ENCODE data around the gene STOM.

The STOM gene

GRCh38 chr9:121371495-121372061 lies 1.5 kb upstream of the STOM start:
- H3K4me3 ChIP-seq (ENCODE audit: low read depth, low read length), result no peak overlapping the region
- H3K4me1 ChIP-seq (ENCODE audit: control insufficient read depth, insufficient read depth, low read length, unreplicated experiment), result peaks cover 38% of the 10 kb centered on the region
- H3K36me3 ChIP-seq (ENCODE audit: insufficient read depth, low read length), result no peaks in the 10 kb centered on the region
- H3K27ac ChIP-seq (ENCODE audit: low read depth, low read length), result peak overlapping the region; percentile 73
- H3K79me2 ChIP-seq (ENCODE audit: control insufficient read depth, insufficient read depth, low read length, unreplicated experiment), result peaks cover 28% of the 10 kb centered on the region
- no peak overlapping the region for H2AFZ ChIP-seq (ENCODE audit: low read length, unreplicated experiment)
- H3K27me3 ChIP-seq (ENCODE audit: insufficient read depth, low read length), result no peaks in the 10 kb centered on the region

GRCh38 chr9:121368745-121369144 lies 1.3 kb downstream of the STOM start:
- Histone ChIP-seq H3K4me1 (ENCODE audit: control insufficient read depth, insufficient read depth, low read length, unreplicated experiment) (peaks cover 66% of the 10 kb centered on the region), H3K4me3 (ENCODE audit: low read depth, low read length) (peak overlapping the region; percentile 96), H3K79me2 (ENCODE audit: control insufficient read depth, insufficient read depth, low read length, unreplicated experiment) (peaks cover 54% of the 10 kb centered on the region), H3K27me3 (ENCODE audit: insufficient read depth, low read length) (no peaks in the 10 kb centered on the region), H2AFZ (ENCODE audit: low read length, unreplicated experiment) (no peak overlapping the region), H3K36me3 (ENCODE audit: insufficient read depth, low read length) (no peaks in the 10 kb centered on the region; the same call in 1 of the 2 replicates), H3K27ac (ENCODE audit: low read depth, low read length) (peak overlapping the region; percentile 83; the same call in 1 of the 2 replicates)

GRCh38 chr9:121368138-121368522 lies 1.9 kb downstream of the STOM start:
- no peak overlapping the region for H2AFZ ChIP-seq (ENCODE audit: low read length, unreplicated experiment)
- H3K27ac ChIP-seq (ENCODE audit: low read depth, low read length), result 0 out of 2 replicates have a peak overlapping the region, but pooled peaks have one; percentile 15
- no peaks in the 10 kb centered on the region for H3K27me3 ChIP-seq (ENCODE audit: insufficient read depth, low read length)
- peak overlapping the region; percentile 96 for H3K4me3 ChIP-seq (ENCODE audit: low read depth, low read length)
- peaks cover 66% of the 10 kb centered on the region for H3K4me1 ChIP-seq (ENCODE audit: control insufficient read depth, insufficient read depth, low read length, unreplicated experiment)
- H3K36me3 ChIP-seq (ENCODE audit: insufficient read depth, low read length), result no peaks in the 10 kb centered on the region; the same call in 1 of the 2 replicates
- H3K79me2 ChIP-seq (ENCODE audit: control insufficient read depth, insufficient read depth, low read length, unreplicated experiment), result peaks cover 60% of the 10 kb centered on the region

- Histone ChIP-seq H3K79me2 (ENCODE audit: control insufficient read depth, insufficient read depth, low read length, unreplicated experiment) (peaks cover 63% of the 10 kb centered on the region), H2AFZ (ENCODE audit: low read length, unreplicated experiment) (no peak overlapping the region), H3K4me1 (ENCODE audit: control insufficient read depth, insufficient read depth, low read length, unreplicated experiment) (peaks cover 66% of the 10 kb centered on the region), H3K4me3 (ENCODE audit: low read depth, low read length) (peak overlapping the region; percentile 96), H3K27ac (ENCODE audit: low read depth, low read length) (0 out of 2 replicates have a peak overlapping the region, but pooled peaks have one; percentile 15), H3K27me3 (ENCODE audit: insufficient read depth, low read length) (no peaks in the 10 kb centered on the region), H3K36me3 (ENCODE audit: insufficient read depth, low read length) (no peaks in the 10 kb centered on the region; the same call in 1 of the 2 replicates)
Measured at GRCh38 chr9:121367306-121368137, 2.5 kb downstream of the STOM start.

GRCh38 chr9:121366611-121367192 lies 3.3 kb downstream of the STOM start:
- H2AFZ ChIP-seq (ENCODE audit: low read length, unreplicated experiment), result no peak overlapping the region
- H3K4me1 ChIP-seq (ENCODE audit: control insufficient read depth, insufficient read depth, low read length, unreplicated experiment), result peaks cover 68% of the 10 kb centered on the region
- H3K27ac ChIP-seq (ENCODE audit: low read depth, low read length), result no peak overlapping the region
- no peaks in the 10 kb centered on the region for H3K27me3 ChIP-seq (ENCODE audit: insufficient read depth, low read length)
- peak overlapping the region; percentile 96 for H3K4me3 ChIP-seq (ENCODE audit: low read depth, low read length)
- peaks cover 72% of the 10 kb centered on the region for H3K79me2 ChIP-seq (ENCODE audit: control insufficient read depth, insufficient read depth, low read length, unreplicated experiment)
- H3K36me3 ChIP-seq (ENCODE audit: insufficient read depth, low read length), result no peaks in the 10 kb centered on the region; the same call in 1 of the 2 replicates

- Histone ChIP-seq H3K4me1 (ENCODE audit: control insufficient read depth, insufficient read depth, low read length, unreplicated experiment) (peaks cover 78% of the 10 kb centered on the region), H3K4me3 (ENCODE audit: low read depth, low read length) (peak overlapping the region; percentile 26), H3K27ac (ENCODE audit: low read depth, low read length) (peak overlapping the region; percentile 95), H3K36me3 (ENCODE audit: insufficient read depth, low read length) (no peaks in the 10 kb centered on the region; the same call in 1 of the 2 replicates), H2AFZ (ENCODE audit: low read length, unreplicated experiment) (no peak overlapping the region), H3K79me2 (ENCODE audit: control insufficient read depth, insufficient read depth, low read length, unreplicated experiment) (peaks cover 78% of the 10 kb centered on the region), H3K27me3 (ENCODE audit: insufficient read depth, low read length) (no peaks in the 10 kb centered on the region)
Measured at GRCh38 chr9:121365564-121365963, 4.5 kb downstream of the STOM start.

GRCh38 chr9:121364886-121365285 lies 5.2 kb downstream of the STOM start:
- Histone ChIP-seq H3K36me3 (ENCODE audit: insufficient read depth, low read length) (no peaks in the 10 kb centered on the region; the same call in 1 of the 2 replicates), H3K4me3 (ENCODE audit: low read depth, low read length) (0 out of 2 replicates have a peak overlapping the region, but pooled peaks have one; percentile 5), H3K27ac (ENCODE audit: low read depth, low read length) (peak overlapping the region; percentile 95), H2AFZ (ENCODE audit: low read length, unreplicated experiment) (no peak overlapping the region), H3K79me2 (ENCODE audit: control insufficient read depth, insufficient read depth, low read length, unreplicated experiment) (peaks cover 83% of the 10 kb centered on the region), H3K4me1 (ENCODE audit: control insufficient read depth, insufficient read depth, low read length, unreplicated experiment) (peaks cover 82% of the 10 kb centered on the region), H3K27me3 (ENCODE audit: insufficient read depth, low read length) (no peaks in the 10 kb centered on the region)

- Histone ChIP-seq H3K27me3 (ENCODE audit: insufficient read depth, low read length) (no peaks in the 10 kb centered on the region), H3K27ac (ENCODE audit: low read depth, low read length) (peak overlapping the region; percentile 95), H3K36me3 (ENCODE audit: insufficient read depth, low read length) (no peaks in the 10 kb centered on the region; the same call in 1 of the 2 replicates), H2AFZ (ENCODE audit: low read length, unreplicated experiment) (no peak overlapping the region), H3K79me2 (ENCODE audit: control insufficient read depth, insufficient read depth, low read length, unreplicated experiment) (peaks cover 87% of the 10 kb centered on the region), H3K4me1 (ENCODE audit: control insufficient read depth, insufficient read depth, low read length, unreplicated experiment) (peaks cover 90% of the 10 kb centered on the region), H3K4me3 (ENCODE audit: low read depth, low read length) (peak overlapping the region; percentile 5; the same call in 1 of the 2 replicates)
Measured at GRCh38 chr9:121364077-121364476, 6.0 kb downstream of the STOM start.

GRCh38 chr9:121363622-121363961 lies 6.5 kb downstream of the STOM start:
- no peaks in the 10 kb centered on the region; the same call in 1 of the 2 replicates for H3K36me3 ChIP-seq (ENCODE audit: insufficient read depth, low read length)
- H2AFZ ChIP-seq (ENCODE audit: low read length, unreplicated experiment), result no peak overlapping the region
- peak overlapping the region; percentile 5; the same call in 1 of the 2 replicates for H3K4me3 ChIP-seq (ENCODE audit: low read depth, low read length)
- H3K27me3 ChIP-seq (ENCODE audit: insufficient read depth, low read length), result no peaks in the 10 kb centered on the region
- peak overlapping the region; percentile 95 for H3K27ac ChIP-seq (ENCODE audit: low read depth, low read length)
- H3K4me1 ChIP-seq (ENCODE audit: control insufficient read depth, insufficient read depth, low read length, unreplicated experiment), result peaks cover 94% of the 10 kb centered on the region
- H3K79me2 ChIP-seq (ENCODE audit: control insufficient read depth, insufficient read depth, low read length, unreplicated experiment), result peaks cover 88% of the 10 kb centered on the region

GRCh38 chr9:121362813-121363621 lies 7.0 kb downstream of the STOM start:
- Histone ChIP-seq H3K27ac (ENCODE audit: low read depth, low read length) (peak overlapping the region; percentile 95), H3K4me1 (ENCODE audit: control insufficient read depth, insufficient read depth, low read length, unreplicated experiment) (peaks cover 90% of the 10 kb centered on the region), H3K27me3 (ENCODE audit: insufficient read depth, low read length) (no peaks in the 10 kb centered on the region), H2AFZ (ENCODE audit: low read length, unreplicated experiment) (peak overlapping the region; percentile 32), H3K4me3 (ENCODE audit: low read depth, low read length) (peak overlapping the region; percentile 58), H3K36me3 (ENCODE audit: insufficient read depth, low read length) (no peaks in the 10 kb centered on the region; the same call in 1 of the 2 replicates), H3K79me2 (ENCODE audit: control insufficient read depth, insufficient read depth, low read length, unreplicated experiment) (peaks cover 87% of the 10 kb centered on the region)

Measured in ACC112 (cell line).